Measurements from ENCODE around the gene PAX8.

The PAX8 gene

GRCh38 chr2:113203901-113204519 is 74.7 kb downstream of the PAX8 start:
- DNase-seq (ENCODE audit: low read depth in 1 of 2, low spot score in 1 of 2) = peak; percentile 40 to 77
- TF ChIP-seq CTCF (IDR thresholded peaks at IDR 0.05; ENCODE audit: insufficient read depth, low read length) (peak; percentile 93), POLR2AphosphoS5 (IDR thresholded peaks at IDR 0.05; ENCODE audit: low read depth) (0 out of 2 replicates have a peak, but pooled peaks have one; percentile 27), REST (IDR thresholded peaks at IDR 0.05; ENCODE audit: insufficient replicate concordance, low read depth) (no peak)
- H3K27me3 ChIP-seq (ENCODE audit: insufficient read depth, poor library complexity, severe bottlenecking) = no peaks in the 10 kb centered on the region
- H3K27ac ChIP-seq (replicated peaks) = no peak overlapping the region
- H3K4me3 ChIP-seq (replicated peaks; ENCODE audit: insufficient read depth, low read length) = no peak overlapping the region

GRCh38 chr2:113203217-113203530 is 75.5 kb downstream of the PAX8 start:
- Histone ChIP-seq H3K27me3 (ENCODE audit: insufficient read depth, poor library complexity, severe bottlenecking) (no peaks in the 10 kb centered on the region), H3K27ac (replicated peaks) (no peak overlapping the region), H3K4me3 (replicated peaks; ENCODE audit: insufficient read depth, low read length) (no peak overlapping the region)
- TF ChIP-seq POLR2AphosphoS5 (IDR thresholded peaks at IDR 0.05; ENCODE audit: low read depth) = no peak
- TF ChIP-seq REST (IDR thresholded peaks at IDR 0.05; ENCODE audit: insufficient replicate concordance, low read depth) = no peak
- TF ChIP-seq SPI1 (IDR thresholded peaks at IDR 0.05; ENCODE audit: borderline replicate concordance, low read depth) = no peak
- TF ChIP-seq CTCF (IDR thresholded peaks at IDR 0.05; ENCODE audit: insufficient read depth, low read length) = no peak
- no peak for TF ChIP-seq GABPA (IDR thresholded peaks at IDR 0.05; ENCODE audit: low read depth)
- no peak for DNase-seq (ENCODE audit: low read depth in 1 of 2, low spot score in 1 of 2)

DNA sequence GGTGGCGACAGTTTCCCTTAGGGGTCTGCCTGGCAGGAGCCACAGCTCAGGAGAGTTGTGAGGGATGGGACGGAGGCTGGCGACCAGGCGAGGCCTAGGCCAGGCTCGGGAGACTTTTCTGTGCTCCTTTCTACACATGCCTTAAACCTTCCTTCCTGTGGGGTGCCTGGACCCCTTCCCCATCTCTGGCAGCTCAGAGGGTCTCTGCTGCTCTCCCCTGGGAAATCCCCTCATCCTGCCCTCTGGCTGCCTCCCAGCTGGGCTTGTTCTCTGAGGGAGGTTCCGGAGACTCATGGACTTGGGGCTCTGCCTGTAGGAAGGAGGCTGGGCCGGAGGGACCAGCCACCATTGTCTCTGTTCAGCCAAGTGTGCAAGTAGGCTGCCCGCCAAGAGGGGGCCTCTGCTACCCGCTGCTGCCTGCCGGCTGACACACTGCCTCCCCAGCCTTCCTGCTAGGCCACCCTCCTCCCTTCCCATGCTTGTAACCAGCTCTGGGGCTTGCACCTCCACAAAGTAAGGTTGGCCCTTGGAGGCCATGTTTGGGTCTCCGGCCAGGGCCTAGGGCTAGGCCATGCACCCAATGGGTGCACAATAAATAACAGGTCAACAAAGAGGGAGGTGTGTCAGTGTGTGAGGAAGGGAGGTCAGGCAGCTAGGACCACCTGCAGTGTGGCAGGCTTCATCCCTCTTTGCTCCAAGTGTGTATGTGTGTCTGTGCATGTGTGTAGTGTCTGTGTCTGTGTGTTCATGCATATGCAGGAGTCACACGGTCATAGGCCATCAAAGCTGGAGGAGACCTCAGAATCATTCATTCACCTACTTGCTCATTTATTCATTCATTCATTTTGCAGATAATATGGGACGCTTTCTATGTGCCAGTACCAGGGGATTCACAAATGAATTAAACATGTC is 76.2 kb downstream of the PAX8 start:
- no peak for DNase-seq (ENCODE audit: low read depth in 1 of 2, low spot score in 1 of 2)
- Histone ChIP-seq H3K4me3 (replicated peaks; ENCODE audit: insufficient read depth, low read length) (no peak overlapping the region), H3K27me3 (ENCODE audit: insufficient read depth, poor library complexity, severe bottlenecking) (no peaks in the 10 kb centered on the region), H3K27ac (replicated peaks) (no peak overlapping the region)
- TF ChIP-seq POLR2AphosphoS5 (IDR thresholded peaks at IDR 0.05; ENCODE audit: low read depth) (peak; percentile 72), SPI1 (IDR thresholded peaks at IDR 0.05; ENCODE audit: borderline replicate concordance, low read depth) (no peak)

- H3K4me3 ChIP-seq (replicated peaks; ENCODE audit: insufficient read depth, low read length) = no peak overlapping the region
- TF ChIP-seq SPI1 (IDR thresholded peaks at IDR 0.05; ENCODE audit: borderline replicate concordance, low read depth) (no peak), POLR2AphosphoS5 (IDR thresholded peaks at IDR 0.05; ENCODE audit: low read depth) (no peak), GABPA (IDR thresholded peaks at IDR 0.05; ENCODE audit: low read depth) (no peak), REST (IDR thresholded peaks at IDR 0.05; ENCODE audit: insufficient replicate concordance, low read depth) (no peak), CTCF (IDR thresholded peaks at IDR 0.05; ENCODE audit: insufficient read depth, low read length) (no peak)
- no peaks in the 10 kb centered on the region for H3K27me3 ChIP-seq (ENCODE audit: insufficient read depth, poor library complexity, severe bottlenecking)
- DNase-seq (ENCODE audit: low read depth in 1 of 2, low spot score in 1 of 2) = no peak
- no peak overlapping the region for H3K27ac ChIP-seq (replicated peaks)
Measured at GRCh38 chr2:113201496-113202304, 77.0 kb downstream of the PAX8 start.
